Peyer's patch (tissue), 4 donors: ENCODE measurements around the gene ZNF655.

Source experiments
- CTCF ChIP-seq, 6 experiments: fragments of 450-650 bp in 4 of 6; fragments of 200-600 bp in 2 of 6; sonication (generic) in 1 of 6; IDR thresholded peaks; one replicate each; pipeline ENCODE4 v1.5.1; 2017 to 2019; ENCODE audit warnings: antibody characterized with exemption in 6 of 6, mild to moderate bottlenecking in 3 of 6, moderate library complexity in 1 of 6
- POLR2A ChIP-seq, 2 donors: fragments of 450-650 bp; IDR thresholded peaks; one replicate each; pipeline ENCODE4 v1.5.1; 2017; ENCODE audit warnings: antibody characterized with exemption in 2 of 2, mild to moderate bottlenecking in 2 of 2, moderate library complexity in 2 of 2

GRCh38 chr7:99560834-99561736 is 2.6 kb downstream of the ZNF655 start:
- no peak for TF ChIP-seq CTCF (IDR thresholded peaks at IDR 0.05)
- no peak for TF ChIP-seq POLR2A (IDR thresholded peaks at IDR 0.05)
